Retinal pigment epithelial cell (primary cell): ENCODE data around the gene RUNX1.
A peak's percentile ranks its signal among the peaks of the same experiment; 100 is the strongest.

Experiments used
- DNase-seq: peaks from one replicate; pipeline ENCODE4 v3.0.0-alpha.2; 2010; ENCODE audit warnings: low read depth
- H3K4me3 ChIP-seq: 2 replicates; pipeline ENCODE4 v1.5.1; 2011; ENCODE audit warnings: mild to moderate bottlenecking, low read length, control low read depth, moderate library complexity
- CTCF ChIP-seq: conservative IDR thresholded peaks from 2 replicates; pipeline ENCODE4 v1.5.1; 2011; ENCODE audit warnings: low read depth, low read length, control low read depth, inconsistent platforms

The RUNX1 gene

GRCh38 chr21:34936371-34936789 lies 112.7 kb downstream of the RUNX1 start:
- H3K4me3 ChIP-seq = no peak overlapping the region
- no peak for TF ChIP-seq CTCF
- DNase-seq = no peak

GRCh38 chr21:34935898-34936297 lies 113.2 kb downstream of the RUNX1 start:
- no peak for DNase-seq
- no peak for TF ChIP-seq CTCF
- no peak overlapping the region for H3K4me3 ChIP-seq

- no peak overlapping the region for H3K4me3 ChIP-seq
- no peak for TF ChIP-seq CTCF
- DNase-seq = no peak
These were observed 113.7 kb downstream of the RUNX1 start for GRCh38 chr21:34935452-34935851.

- no peak for DNase-seq
- no peak overlapping the region for H3K4me3 ChIP-seq
- TF ChIP-seq CTCF = no peak
These were observed 114.8 kb downstream of the RUNX1 start for GRCh38 chr21:34934350-34934749.

DNA sequence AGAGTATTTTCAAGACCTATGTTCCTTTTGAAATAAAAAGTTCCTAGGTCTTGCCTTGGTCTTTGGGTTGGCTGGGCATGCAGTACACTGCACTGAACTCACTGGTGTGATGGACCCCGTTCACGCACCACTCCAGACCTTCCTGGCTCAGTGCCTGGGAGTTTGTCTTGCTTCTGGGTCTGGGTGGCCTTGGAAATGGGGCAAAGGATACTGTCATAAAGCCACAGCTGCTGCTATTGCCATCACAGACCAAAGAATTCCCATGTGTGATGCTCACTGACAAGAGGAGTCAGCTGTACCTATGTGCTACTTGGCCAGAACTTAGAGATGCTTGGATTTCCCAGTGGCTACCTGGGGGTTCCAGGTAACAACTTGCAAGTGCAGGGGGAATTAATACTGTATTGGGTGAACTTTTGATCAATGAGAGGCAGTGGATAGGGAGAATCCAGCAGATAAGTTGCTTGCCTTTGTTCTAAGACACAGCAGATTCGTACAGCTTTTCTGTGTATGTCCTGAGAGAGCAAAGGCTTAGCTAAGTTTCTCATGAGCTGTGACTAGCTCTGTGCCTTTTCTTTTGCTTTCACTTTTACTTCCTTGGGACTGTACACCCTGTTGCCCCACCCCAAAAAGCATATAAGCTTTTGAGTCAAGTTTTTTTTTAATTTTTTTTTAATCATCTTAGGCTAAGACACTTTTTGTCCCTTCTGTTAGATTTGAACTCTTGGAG lies 115.3 kb downstream of the RUNX1 start:
- DNase-seq = no peak
- no peak for TF ChIP-seq CTCF
- H3K4me3 ChIP-seq = no peak overlapping the region

- no peak overlapping the region for H3K4me3 ChIP-seq
- no peak for DNase-seq
- TF ChIP-seq CTCF = no peak
These were observed 116.9 kb downstream of the RUNX1 start for GRCh38 chr21:34932233-34932632.

GRCh38 chr21:34930971-34931370 lies 118.1 kb downstream of the RUNX1 start:
- no peak for TF ChIP-seq CTCF
- peak; percentile 50 for DNase-seq
- no peak overlapping the region for H3K4me3 ChIP-seq
